Activated naive CD4-positive, alpha-beta T cell treated with anti-CD3 and anti-CD28 coated beads for 36 hours (primary cell): ENCODE data around the gene VWA8. TPM values are rescaled to one million over a fixed set of nuclear protein-coding genes. Genes with fewer than 3 reads are reported as not detected.
"Not testable (repeated sequence)": the region's sequence is repeated elsewhere in the genome, so short reads cannot be mapped to it uniquely, and the experiment has no call there.

ENCODE experiments used
- CTCF ChIA-PET: fragments of 350-600 bp; sonication (Branson Sonifier 250); formaldehyde crosslinking; loops from one replicate; lab custom pipeline; 2021; ENCODE audit warnings: antibody characterized with exemption; lab: Charles Lee
- DNase-seq: peaks from one replicate; pipeline ENCODE4 v3.0.0-alpha.2; 2020
- H3K27ac Mint-ChIP-seq: one replicate; pipeline ENCODE4 v1.8.0; 2021; ENCODE audit warnings: mild to moderate bottlenecking, mixed read lengths
- H3K27me3 Mint-ChIP-seq: one replicate; pipeline ENCODE4 v1.8.0; 2021; ENCODE audit warnings: low read depth, mixed read lengths
- H3K36me3 Mint-ChIP-seq: one replicate; pipeline ENCODE4 v1.8.0; 2021; ENCODE audit warnings: low read depth, mixed read lengths
- H3K4me1 Mint-ChIP-seq: one replicate; pipeline ENCODE4 v1.8.0; 2021; ENCODE audit warnings: low read depth, mixed read lengths
- H3K4me3 Mint-ChIP-seq: one replicate; pipeline ENCODE4 v1.8.0; 2021; ENCODE audit warnings: mild to moderate bottlenecking, moderate library complexity, mixed read lengths
- H3K9me3 Mint-ChIP-seq: one replicate; pipeline ENCODE4 v1.8.0; 2021; ENCODE audit warnings: mixed read lengths
- intact Hi-C: fragments of 100-400 bp; cut with micrococcal nuclease; formaldehyde crosslinking; loops from one replicate; pipeline ENCODE4 v1.15.1; 2023
- total RNA-seq, 2 experiments: library from RNA; stranded (reverse); gene quantifications; one replicate each; pipeline ENCODE4 v1.2.3, GENCODE V29; 2021

The VWA8 gene
- total RNA-seq, 2 experiments from 2014 or later: 21.2 to 21.5 TPM

DNA sequence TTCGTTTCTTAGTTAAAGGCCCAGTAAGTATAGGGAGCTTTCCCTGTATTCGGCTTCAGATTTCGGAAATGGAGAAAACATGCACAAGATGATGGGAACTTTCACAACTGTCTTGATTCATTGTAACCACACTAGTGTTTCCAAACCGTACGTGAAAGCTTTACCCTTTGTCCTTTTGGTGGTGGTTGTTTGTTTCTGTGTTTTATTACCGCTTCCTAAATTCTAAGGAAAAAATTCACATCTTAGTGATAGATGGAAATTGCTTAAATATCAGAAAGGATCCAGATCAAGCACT, 504 bp upstream of the VWA8 start:
- peaks cover 49% of the 10 kb centered on the region for H3K4me1 Mint-ChIP-seq
- DNase-seq: no peak
- H3K4me3 Mint-ChIP-seq: peak overlapping the region; percentile 95
- H3K27ac Mint-ChIP-seq: peak overlapping the region; percentile 92
- no peaks in the 10 kb centered on the region for H3K27me3 Mint-ChIP-seq
- H3K36me3 Mint-ChIP-seq: peaks cover 2% of the 10 kb centered on the region
- no peaks in the 10 kb centered on the region for H3K9me3 Mint-ChIP-seq
- CTCF ChIA-PET: interaction anchor here (0.9 to 1.3 kb wide), 4 partner anchors 11 to 95 kb away, joined by 3 to 4 read pairs (median 3); partner anchors contain the start of gene DGKH
- intact Hi-C loops: loop anchor here (2.0 to 5.0 kb wide), 5 partner anchors 79 to 899 kb away; partner anchors contain the start of genes AKAP11, NAA16, RGCC and WBP4

DNA sequence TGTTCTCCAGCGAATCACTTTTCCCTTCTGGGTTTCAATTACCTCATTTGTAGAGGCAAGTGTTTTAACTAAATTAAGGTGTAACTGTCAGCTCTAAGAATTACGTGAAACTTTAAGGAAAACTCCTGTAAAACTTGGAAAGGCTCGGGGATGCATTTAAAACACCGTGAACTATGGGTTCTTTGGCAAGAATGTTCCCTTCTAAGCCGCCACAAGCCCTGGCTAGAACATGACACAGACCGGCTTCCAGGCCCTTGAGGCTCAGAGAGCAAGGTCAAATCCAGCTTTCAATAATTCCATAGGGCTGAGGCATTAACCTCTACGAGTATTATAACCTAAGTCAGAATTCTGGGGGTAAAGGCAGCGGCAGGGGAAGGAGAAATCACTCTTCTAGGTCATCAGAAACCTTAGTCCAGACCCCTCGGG, 685 bp downstream of the VWA8 start:
- Mint-ChIP-seq H3K27ac (peak overlapping the region; percentile 91), H3K4me1 (peaks cover 56% of the 10 kb centered on the region), H3K9me3 (no peaks in the 10 kb centered on the region), H3K4me3 (peak overlapping the region; percentile 95), H3K36me3 (peaks cover 2% of the 10 kb centered on the region), H3K27me3 (no peaks in the 10 kb centered on the region)
- intact Hi-C loops: loop anchor here (2.0 to 5.0 kb wide), 5 partner anchors 81 to 898 kb away; partner anchors contain the start of genes AKAP11, NAA16, RGCC and WBP4
- no peak for DNase-seq
- CTCF ChIA-PET: interaction anchor here (0.7 to 1.6 kb wide), 4 partner anchors 29 to 67 kb away, joined by 3 to 6 read pairs (median 4); no protein-coding TSS in a partner anchor

DNA sequence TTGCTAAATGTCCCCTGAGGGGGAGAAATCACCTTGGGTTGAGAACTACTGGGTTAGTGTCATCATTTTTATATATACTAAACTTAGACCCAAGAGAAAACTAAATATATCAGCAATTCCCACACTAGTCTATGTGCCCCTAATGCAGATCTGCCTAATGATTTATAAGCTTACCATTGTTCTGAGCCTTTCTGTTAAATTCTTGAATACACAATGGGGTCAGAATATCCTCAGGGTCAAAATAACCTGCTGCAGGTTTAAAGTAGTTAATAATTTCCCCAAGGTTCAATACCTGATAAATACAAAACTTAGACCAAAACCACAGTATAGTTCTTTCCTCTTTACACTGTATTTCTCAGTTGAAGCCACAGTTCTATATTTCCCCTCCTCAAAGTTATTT, 4.6 kb downstream of the VWA8 start:
- no peak overlapping the region for H3K4me3 Mint-ChIP-seq
- no peak overlapping the region for H3K27ac Mint-ChIP-seq
- CTCF ChIA-PET: no interaction called here
- H3K9me3 Mint-ChIP-seq: no peaks in the 10 kb centered on the region
- no peaks in the 10 kb centered on the region for H3K27me3 Mint-ChIP-seq
- H3K4me1 Mint-ChIP-seq: peaks cover 47% of the 10 kb centered on the region
- DNase-seq: no peak
- intact Hi-C loops: no loop called here
- peaks cover 5% of the 10 kb centered on the region for H3K36me3 Mint-ChIP-seq

DNA sequence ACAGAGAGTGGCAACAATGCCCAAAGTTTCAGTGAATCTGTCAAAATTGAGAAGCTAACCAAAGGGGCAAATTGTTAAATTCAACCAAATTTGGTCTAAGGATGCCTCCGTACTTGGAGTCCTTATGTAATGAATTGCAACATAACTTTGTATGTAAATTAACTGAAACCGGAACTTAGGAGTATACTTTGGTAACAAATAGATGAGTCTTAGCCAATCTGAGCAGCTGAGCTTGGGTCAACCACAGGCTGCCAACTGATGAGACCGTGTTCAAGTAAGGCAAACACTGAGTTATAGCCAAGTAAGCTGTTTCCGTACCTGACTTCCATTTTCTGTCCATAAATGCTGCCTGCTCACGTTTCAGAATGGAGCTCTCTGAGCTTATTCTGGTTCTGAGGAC, 5.3 kb downstream of the VWA8 start:
- no peak overlapping the region for H3K4me3 Mint-ChIP-seq
- H3K36me3 Mint-ChIP-seq: peaks cover 7% of the 10 kb centered on the region
- no peaks in the 10 kb centered on the region for H3K27me3 Mint-ChIP-seq
- CTCF ChIA-PET: no interaction called here
- H3K9me3 Mint-ChIP-seq: no peaks in the 10 kb centered on the region
- no peak overlapping the region for H3K27ac Mint-ChIP-seq
- intact Hi-C loops: no loop called here
- H3K4me1 Mint-ChIP-seq: peaks cover 47% of the 10 kb centered on the region
- DNase-seq: no peak

DNA sequence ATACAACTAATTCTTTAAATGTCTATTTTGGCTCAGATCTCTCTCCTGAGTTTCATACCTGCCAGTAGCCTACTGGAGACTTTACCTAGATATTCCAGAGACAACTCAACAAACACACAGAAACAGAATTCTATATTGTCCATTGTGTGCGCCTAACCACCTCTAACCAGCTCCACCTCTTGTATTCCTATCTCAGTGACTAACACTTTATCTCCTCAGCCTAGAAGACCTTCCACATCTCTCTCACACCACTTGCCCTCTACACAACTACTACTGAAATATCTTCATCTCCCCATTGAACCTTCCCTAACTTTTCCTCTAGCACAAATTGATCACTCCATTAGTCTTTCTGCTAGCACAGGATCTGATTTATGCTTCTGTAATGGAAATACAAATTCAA, 6.7 kb downstream of the VWA8 start:
- CTCF ChIA-PET: interaction anchor here (1.0 kb wide), 1 partner anchor 21 kb away, joined by 3 read pairs; no protein-coding TSS in a partner anchor
- intact Hi-C loops: no loop called here
- Mint-ChIP-seq H3K36me3 (peaks cover 9% of the 10 kb centered on the region), H3K4me3 (no peak overlapping the region), H3K27me3 (no peaks in the 10 kb centered on the region), H3K9me3 (no peaks in the 10 kb centered on the region), H3K4me1 (peaks cover 37% of the 10 kb centered on the region), H3K27ac (no peak overlapping the region)
- no peak for DNase-seq

DNA sequence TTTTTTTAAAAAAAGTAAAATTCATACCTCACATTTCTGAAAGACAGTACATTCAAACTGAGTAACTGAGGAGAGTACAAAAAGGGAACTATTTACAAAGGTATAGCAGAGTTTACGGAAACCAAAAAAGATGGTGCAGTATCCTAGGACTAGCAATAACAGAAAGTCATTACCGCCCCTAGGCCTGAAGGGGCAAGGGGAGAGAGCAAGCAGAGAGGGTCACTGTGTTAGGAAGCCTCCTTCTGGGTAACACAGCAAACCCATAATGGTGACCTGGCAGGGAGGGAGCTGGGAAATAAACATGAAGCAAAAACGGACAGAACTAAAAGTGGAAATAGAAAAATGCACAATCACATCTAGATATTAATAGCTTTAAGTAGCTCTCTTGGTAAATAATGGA, 8.2 kb downstream of the VWA8 start:
- peaks cover 26% of the 10 kb centered on the region for H3K4me1 Mint-ChIP-seq
- no peak overlapping the region for H3K4me3 Mint-ChIP-seq
- H3K27me3 Mint-ChIP-seq: no peaks in the 10 kb centered on the region
- no peak for DNase-seq
- no peaks in the 10 kb centered on the region for H3K9me3 Mint-ChIP-seq
- CTCF ChIA-PET: interaction anchor here (0.7 kb wide), 1 partner anchor 102 kb away, joined by 3 read pairs; no protein-coding TSS in a partner anchor
- H3K36me3 Mint-ChIP-seq: peaks cover 19% of the 10 kb centered on the region
- intact Hi-C loops: no loop called here
- no peak overlapping the region for H3K27ac Mint-ChIP-seq

DNA sequence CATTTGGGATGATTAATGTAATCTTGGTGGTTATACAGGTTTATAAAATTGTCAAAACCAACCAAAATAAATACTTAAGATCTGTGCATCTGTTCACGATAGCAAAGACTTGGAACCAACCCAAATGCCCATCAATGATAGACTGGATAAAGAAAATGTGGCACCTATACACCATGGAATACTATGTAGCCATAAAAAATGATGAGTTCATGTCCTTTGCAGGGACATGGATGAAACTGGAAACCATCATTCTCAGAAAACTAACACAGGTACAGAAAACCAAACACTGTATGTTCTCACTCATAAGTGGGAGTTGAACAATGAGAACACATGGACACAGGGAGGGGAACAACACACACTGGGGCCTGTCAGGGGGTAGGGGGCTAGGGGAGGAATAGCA, 11.8 kb downstream of the VWA8 start:
- CTCF ChIA-PET, DNase-seq: not testable (repeated sequence)
- H3K36me3 Mint-ChIP-seq: peaks cover 49% of the 10 kb centered on the region

DNA sequence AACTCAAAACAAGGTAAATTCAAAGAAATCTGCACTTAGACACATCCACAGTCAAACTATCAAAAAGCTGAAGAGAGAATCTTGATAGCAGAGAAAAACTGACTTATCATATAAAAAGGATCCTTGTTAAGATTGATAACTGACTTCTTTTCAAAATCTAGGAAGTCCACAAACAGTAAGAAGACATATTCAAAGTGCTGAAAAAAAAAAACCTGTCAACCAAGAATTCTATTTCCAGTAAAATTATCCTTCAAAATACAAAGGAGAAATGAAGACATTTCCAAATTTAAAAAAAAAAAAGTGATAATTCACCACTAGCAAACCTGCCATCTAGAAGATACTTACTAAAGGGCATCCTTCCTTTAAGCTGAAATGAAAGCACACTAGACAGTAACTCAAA, 15.0 kb downstream of the VWA8 start:
- H3K4me1 Mint-ChIP-seq: peaks cover 12% of the 10 kb centered on the region
- intact Hi-C loops: loop anchor here (2.0 kb wide), 1 partner anchor 15 kb away; no protein-coding TSS in a partner anchor
- H3K4me3 Mint-ChIP-seq: no peak overlapping the region
- CTCF ChIA-PET: no interaction called here
- H3K36me3 Mint-ChIP-seq: peaks cover 50% of the 10 kb centered on the region
- H3K9me3 Mint-ChIP-seq: peaks cover 18% of the 10 kb centered on the region
- H3K27me3 Mint-ChIP-seq: no peaks in the 10 kb centered on the region
- no peak for DNase-seq
- no peak overlapping the region for H3K27ac Mint-ChIP-seq

More for the DNA sequence above, 11.8 kb downstream of the VWA8 start:
- H3K4me3 Mint-ChIP-seq, H3K27me3 Mint-ChIP-seq, intact Hi-C loops, H3K27ac Mint-ChIP-seq: not testable (repeated sequence)
- peaks cover 18% of the 10 kb centered on the region for H3K9me3 Mint-ChIP-seq
- peaks cover 20% of the 10 kb centered on the region for H3K4me1 Mint-ChIP-seq

DNA sequence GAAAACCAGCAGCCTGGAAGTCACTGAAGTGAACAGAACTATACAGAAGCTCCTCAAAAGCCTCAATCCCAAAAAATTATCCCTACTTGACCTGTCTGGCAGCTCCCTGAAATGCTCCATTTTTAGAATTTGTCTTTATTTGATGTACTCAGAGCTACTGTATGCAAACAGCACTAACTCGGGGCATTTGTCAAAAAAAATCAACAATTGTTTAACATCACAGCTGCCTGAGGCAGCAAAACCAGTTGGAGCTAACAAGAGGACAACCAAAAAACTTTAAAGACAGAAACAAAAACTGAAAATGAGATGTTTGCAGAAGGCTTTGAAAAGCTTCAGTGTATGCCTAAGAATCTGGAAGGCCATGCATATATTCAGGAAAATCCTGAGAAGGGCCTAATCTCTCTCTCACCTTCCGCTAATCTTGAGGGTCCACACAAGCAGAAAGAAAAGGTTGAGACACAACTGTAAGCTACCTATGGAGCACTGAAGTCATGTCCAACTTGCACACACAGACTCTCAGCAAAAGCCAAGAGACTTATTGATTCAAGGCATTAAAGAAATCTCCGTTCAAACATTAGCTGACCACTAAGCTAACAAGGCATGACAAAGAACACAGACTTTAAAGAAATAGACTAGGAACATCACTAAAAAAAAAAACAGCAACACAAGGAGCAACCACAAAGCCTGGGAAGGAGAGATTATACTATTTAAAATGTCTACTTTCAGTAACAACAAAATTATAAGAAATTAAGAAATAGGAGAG, 16.1 kb downstream of the VWA8 start:
- Mint-ChIP-seq H3K27me3 (no peaks in the 10 kb centered on the region), H3K36me3 (peaks cover 48% of the 10 kb centered on the region)

DNA sequence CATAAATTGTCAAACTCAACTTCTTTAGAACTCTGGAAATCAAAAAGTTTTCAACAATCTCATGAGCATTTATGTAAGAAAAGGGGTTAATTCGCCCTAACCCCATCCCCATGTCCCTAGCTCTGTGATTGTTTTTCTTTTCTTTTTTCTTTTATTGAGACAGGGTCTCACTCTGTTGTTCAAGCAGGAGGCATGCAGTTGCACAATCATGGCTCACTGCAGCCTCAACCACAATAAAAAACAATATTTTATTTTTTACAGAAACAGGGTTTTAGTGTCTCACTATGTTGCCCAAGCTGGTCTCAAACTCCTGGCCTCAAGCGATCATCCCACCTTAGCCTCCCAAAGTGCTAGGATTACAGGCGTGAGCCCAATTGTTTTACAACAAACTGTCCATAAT, 16.7 kb downstream of the VWA8 start:
- DNase-seq: no peak
- H3K4me1 Mint-ChIP-seq: peaks cover 14% of the 10 kb centered on the region

More for the DNA sequence above, 16.1 kb downstream of the VWA8 start:
- Mint-ChIP-seq H3K4me3 (no peak overlapping the region), H3K4me1 (peaks cover 13% of the 10 kb centered on the region), H3K9me3 (peaks cover 18% of the 10 kb centered on the region), H3K27ac (no peak overlapping the region)
- DNase-seq: no peak
- CTCF ChIA-PET: interaction anchor here (0.6 to 0.9 kb wide), 3 partner anchors 14 to 67 kb away, joined by 3 read pairs; no protein-coding TSS in a partner anchor
- intact Hi-C loops: loop anchor here (2.0 kb wide), 1 partner anchor 14 kb away; no protein-coding TSS in a partner anchor

DNA sequence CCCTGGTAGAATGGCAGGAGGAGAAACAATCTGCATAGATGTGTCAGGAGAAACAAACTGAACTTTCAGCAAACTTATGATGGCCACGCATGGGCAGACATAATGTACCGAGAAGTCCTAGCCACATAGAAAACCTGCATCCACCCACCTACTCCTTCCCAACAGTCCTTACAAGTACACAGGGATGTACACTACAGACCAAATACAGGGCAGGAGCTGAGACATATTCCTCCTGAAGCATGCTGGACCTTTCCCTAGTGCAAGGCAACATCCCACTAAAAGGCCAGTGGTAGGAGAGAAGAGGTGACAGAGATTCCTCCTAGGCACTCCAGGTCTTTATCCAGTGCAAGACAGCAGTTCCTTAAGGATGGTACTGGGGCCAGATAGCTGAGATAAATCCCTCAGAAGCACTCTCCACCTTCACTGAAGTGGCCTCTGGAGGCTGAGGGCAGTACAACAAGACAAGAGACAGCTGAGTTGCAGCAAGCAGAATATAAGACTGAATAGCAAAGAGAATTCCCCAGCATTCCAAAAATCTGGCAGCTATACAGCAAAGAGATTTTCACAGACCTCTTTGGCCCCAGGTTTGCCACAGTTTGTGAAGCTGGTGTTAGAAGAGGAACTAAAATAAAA, 18.3 kb downstream of the VWA8 start:
- Mint-ChIP-seq H3K4me1 (peaks cover 14% of the 10 kb centered on the region), H3K27ac (no peak overlapping the region), H3K9me3 (peaks cover 18% of the 10 kb centered on the region), H3K4me3 (no peak overlapping the region), H3K36me3 (peaks cover 37% of the 10 kb centered on the region), H3K27me3 (no peaks in the 10 kb centered on the region)
- intact Hi-C loops: no loop called here
- CTCF ChIA-PET: interaction anchor here (0.7 to 0.9 kb wide), 2 partner anchors 11 to 274 kb away, joined by 3 to 4 read pairs; no protein-coding TSS in a partner anchor
- no peak for DNase-seq

More for the DNA sequence above, 16.7 kb downstream of the VWA8 start:
- no peak overlapping the region for H3K27ac Mint-ChIP-seq
- intact Hi-C loops: loop anchor here (2.0 kb wide), 1 partner anchor 13 kb away; no protein-coding TSS in a partner anchor
- H3K4me3 Mint-ChIP-seq: no peak overlapping the region
- CTCF ChIA-PET: interaction anchor here (0.7 to 0.9 kb wide), 2 partner anchors 15 to 30 kb away, joined by 3 read pairs; no protein-coding TSS in a partner anchor
- peaks cover 45% of the 10 kb centered on the region for H3K36me3 Mint-ChIP-seq
- peaks cover 18% of the 10 kb centered on the region for H3K9me3 Mint-ChIP-seq
- H3K27me3 Mint-ChIP-seq: no peaks in the 10 kb centered on the region

DNA sequence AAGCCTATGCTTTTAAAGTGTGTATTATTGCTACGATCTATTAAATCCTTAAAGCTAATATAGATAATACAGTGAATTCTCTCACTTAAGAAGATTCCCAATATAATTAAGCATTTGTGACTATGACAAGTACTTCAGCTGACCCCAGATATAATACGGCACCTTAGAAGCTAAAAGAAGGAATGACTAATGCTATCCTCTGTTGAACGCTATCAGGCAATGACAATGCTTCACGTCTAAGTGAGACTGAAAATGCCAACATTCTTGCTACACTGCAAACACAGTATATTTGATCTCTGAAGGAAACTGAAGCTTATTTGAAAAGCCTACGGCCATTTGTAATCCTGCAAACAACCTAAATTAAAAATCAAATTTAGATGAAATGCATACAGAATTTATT, 19.7 kb downstream of the VWA8 start:
- no peak overlapping the region for H3K27ac Mint-ChIP-seq
- DNase-seq: no peak
- H3K4me3 Mint-ChIP-seq: no peak overlapping the region
- CTCF ChIA-PET: no interaction called here
- peaks cover 28% of the 10 kb centered on the region for H3K36me3 Mint-ChIP-seq
- peaks cover 16% of the 10 kb centered on the region for H3K4me1 Mint-ChIP-seq
- H3K9me3 Mint-ChIP-seq: peaks cover 9% of the 10 kb centered on the region
- no peaks in the 10 kb centered on the region for H3K27me3 Mint-ChIP-seq
- intact Hi-C loops: no loop called here
